ENCODE data around the gene LCP2. TPM values are rescaled to one million over a fixed set of nuclear protein-coding genes. Genes with fewer than 3 reads are reported as not detected.
A peak's percentile ranks its signal among the peaks of the same experiment; 100 is the strongest.

Gene LCP2
- polyA plus RNA-seq, 4 donors, result 2.8 to 7.4 (median 3.4) TPM

GRCh38 chr5:170317499-170317898 is 19.9 kb upstream of the LCP2 start:
- no peak for DNase-seq (ENCODE audit: low read depth in 4 of 4, low spot score in 3 of 4)

DNA sequence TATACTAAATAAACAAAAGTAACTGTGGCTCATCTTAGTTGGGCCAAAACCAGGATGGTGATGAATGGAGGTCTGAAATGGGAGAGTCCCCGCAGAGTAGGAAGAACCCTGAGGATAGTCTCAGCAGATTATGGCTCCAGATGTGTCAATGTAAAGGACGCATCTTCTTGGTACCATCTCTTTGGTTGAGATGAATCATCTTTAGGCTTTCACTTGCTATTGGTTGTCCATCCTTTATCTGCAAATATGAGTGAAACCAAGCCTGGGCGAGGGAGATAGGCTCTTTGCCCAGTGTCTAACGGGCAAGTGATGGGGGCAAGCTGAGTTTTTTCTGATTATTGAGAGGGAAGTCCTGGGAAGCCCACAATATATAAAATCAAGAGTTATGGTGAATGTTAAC is 19.4 kb upstream of the LCP2 start:
- no peak for DNase-seq (ENCODE audit: low read depth in 4 of 4, low spot score in 3 of 4)

GRCh38 chr5:170315154-170315553 is 17.6 kb upstream of the LCP2 start:
- peak in 3 of 4 donors; percentile 24 to 52 (median 46) for DNase-seq (ENCODE audit: low read depth in 4 of 4, low spot score in 3 of 4)

DNA sequence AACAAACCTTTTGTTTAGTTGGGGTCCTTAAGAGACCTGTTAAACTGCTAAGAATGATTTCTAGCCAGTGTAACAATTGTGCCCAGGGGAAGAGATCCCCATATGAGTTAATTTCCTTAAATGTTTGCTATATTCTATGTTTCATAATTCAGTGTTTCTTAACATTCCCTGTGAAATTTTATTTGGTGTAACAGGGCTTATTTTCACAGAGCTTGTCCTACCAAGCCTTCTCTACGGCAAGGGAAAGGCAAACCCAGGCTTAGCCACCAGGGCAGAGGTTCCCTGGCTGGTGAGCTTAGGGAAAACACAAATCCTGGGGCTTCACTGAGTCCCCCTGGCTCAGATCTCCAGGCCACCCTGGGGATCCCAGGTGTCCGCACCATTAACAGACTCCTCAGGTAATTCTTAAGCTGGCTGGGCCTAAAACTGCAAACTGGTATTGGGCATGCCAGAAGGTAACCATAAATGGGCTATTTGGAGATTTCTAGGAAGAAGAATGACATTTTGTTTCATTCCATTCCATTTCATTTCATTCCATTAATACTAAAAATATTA is 17.0 kb upstream of the LCP2 start:
- no peak for DNase-seq (ENCODE audit: low read depth in 4 of 4, low spot score in 3 of 4)

- DNase-seq (ENCODE audit: low read depth in 4 of 4, low spot score in 3 of 4), result no peak
These were observed 16.2 kb upstream of the LCP2 start for GRCh38 chr5:170313816-170314215.

DNA sequence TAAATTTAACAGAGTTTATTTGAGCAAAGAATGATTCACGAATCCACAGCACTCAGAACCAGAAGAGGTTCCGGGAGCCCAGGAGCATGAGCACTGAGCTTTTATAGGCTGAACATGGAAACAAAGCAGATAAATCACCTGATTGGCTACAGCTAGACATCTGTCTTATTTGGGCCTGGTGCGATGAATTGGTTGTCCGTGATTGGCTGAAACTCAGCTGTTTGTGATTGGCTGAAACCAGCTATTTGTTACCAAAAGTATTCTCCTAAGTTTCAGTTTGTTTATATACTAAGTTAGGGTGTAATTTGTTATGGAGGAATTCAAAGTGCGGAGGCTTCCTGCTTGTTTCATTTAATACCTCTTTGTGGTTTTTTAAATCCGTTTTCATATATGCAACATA is 15.8 kb upstream of the LCP2 start:
- no peak for DNase-seq (ENCODE audit: low read depth in 4 of 4, low spot score in 3 of 4)

DNA sequence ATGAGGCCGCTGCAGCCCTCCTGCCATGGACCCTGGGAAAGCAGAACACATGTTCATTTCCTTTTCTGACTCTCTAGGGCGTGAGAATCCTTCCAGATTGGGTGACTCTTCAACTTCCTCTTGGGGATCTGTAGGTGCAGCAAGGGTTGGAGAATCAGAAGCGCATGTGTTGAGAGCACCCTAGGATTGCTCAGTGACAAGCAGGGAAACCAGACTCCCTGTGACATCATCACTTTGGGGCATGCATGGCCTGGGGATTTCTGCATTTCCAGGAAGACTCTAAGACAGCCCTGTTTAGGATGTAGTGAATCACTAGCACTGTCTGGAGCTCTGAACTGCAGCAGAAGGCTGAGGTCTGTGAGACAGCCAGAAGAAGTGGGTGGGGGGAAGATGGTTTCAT is 15.1 kb upstream of the LCP2 start:
- DNase-seq (ENCODE audit: low read depth in 4 of 4, low spot score in 3 of 4), result no peak

GRCh38 chr5:170312301-170312595 is 14.7 kb upstream of the LCP2 start:
- DNase-seq (ENCODE audit: low read depth in 4 of 4, low spot score in 3 of 4), result no peak

DNA sequence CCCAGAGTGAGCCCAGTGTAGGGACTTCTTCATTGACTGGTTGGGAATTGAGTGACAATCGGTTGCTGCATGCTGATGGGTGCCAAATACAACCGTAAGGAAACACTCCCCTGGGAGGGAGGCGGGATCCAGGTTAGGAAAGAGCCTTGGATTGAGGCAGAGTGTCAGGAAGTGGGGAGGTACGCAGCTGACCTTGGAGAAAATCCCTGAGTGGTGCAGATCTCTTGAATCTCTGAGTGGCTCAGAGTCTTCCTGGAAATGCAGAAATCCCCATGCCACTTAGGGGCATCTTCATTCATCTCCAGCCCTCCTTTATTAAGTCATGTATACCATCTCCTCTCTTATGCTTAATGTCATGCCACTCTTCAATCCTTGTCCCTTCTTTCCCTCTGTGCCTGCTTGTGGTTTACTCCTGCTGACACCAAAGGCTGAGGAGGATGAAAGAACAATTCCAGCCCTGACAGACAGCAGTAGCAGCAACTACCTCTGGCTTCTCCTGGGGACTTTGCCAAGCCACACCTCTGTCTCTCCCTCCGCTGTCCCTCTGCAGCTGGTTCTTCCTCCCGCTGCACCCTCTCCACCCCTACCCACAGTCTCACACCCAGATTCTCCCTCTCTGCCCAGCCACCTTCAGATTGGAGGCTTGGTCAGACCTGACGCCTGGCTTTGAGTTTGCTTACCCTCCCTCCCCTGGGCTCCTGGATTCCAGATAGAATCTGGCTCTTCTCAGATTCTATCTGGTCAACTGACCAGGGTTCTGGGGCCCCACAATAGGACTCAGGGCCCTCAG is 14.1 kb upstream of the LCP2 start:
- DNase-seq (ENCODE audit: low read depth in 4 of 4, low spot score in 3 of 4), result no peak

GRCh38 chr5:170310256-170310926 is 12.8 kb upstream of the LCP2 start:
- no peak for DNase-seq (ENCODE audit: low read depth in 4 of 4, low spot score in 3 of 4)

DNA sequence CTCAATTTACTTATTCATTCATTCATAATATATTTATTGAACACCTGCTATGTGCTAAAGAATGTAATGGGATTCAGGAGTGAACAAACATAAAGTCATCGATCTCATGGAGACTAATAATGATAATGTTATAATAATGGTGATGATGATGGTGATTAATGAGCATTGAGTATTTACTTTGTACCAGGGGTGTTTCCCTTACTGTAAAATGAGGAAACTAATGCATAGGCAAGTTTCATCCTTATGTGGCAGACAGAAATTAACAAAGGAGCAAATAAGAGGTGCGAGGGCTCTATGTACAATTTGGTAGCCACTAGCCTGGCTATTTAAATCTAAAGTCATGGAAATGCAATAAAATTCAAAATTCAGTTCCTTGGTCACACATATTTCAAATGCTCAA is 11.1 kb upstream of the LCP2 start:
- no peak for DNase-seq (ENCODE audit: low read depth in 4 of 4, low spot score in 3 of 4)

DNA sequence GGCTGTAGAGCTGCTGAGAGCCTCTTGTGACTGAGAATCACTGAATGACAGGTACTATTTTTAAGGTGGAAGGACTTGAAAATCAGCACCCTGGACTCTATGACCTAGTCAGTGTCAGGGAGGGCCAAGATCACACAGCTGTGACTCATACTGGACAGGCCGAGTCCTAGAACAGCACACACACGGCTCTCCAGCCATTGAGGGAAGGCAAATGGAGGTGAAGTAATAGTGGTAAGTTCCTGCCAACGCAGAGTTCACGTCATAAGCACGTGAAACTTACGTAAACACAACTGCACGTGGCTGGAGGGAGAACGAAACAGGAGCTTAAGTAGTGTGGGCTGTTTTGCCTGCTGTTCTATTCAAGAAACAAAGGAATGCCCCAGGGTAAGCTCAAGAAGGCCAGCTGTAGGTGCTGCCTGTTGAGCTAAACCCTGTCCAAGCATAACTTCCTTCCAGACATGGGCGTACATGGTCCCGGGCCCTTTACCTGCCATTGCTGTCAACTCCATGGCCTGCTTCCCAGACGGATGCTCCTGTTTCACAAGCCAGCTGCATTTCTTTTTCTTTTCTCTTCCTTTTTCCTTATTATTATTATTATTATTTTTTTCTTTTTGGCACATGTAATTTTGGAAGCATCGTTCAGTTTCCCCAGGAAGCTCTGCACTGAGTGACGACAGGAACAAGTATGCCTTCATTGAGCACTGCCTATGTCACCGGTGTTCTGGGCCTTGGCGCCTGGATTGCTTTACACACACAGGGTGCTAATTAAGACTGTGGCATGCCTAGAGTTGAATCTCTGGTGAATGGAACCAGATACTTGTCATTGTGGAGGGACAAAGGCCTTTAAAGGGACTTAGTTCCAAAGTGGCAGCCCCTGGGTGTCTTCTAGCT is 10.2 kb upstream of the LCP2 start:
- DNase-seq (ENCODE audit: low read depth in 4 of 4, low spot score in 3 of 4), result no peak

- no peak for DNase-seq (ENCODE audit: low read depth in 4 of 4, low spot score in 3 of 4)
These were observed 8.8 kb upstream of the LCP2 start for GRCh38 chr5:170306381-170306831.

GRCh38 chr5:170305646-170306025 is 8.1 kb upstream of the LCP2 start:
- DNase-seq (ENCODE audit: low read depth in 4 of 4, low spot score in 3 of 4), result no peak

- DNase-seq (ENCODE audit: low read depth in 4 of 4, low spot score in 3 of 4), result no peak
These were observed 7.6 kb upstream of the LCP2 start for GRCh38 chr5:170305016-170305645.

GRCh38 chr5:170303549-170303948 is 6.0 kb upstream of the LCP2 start:
- DNase-seq (ENCODE audit: low read depth in 4 of 4, low spot score in 3 of 4), result no peak

DNA sequence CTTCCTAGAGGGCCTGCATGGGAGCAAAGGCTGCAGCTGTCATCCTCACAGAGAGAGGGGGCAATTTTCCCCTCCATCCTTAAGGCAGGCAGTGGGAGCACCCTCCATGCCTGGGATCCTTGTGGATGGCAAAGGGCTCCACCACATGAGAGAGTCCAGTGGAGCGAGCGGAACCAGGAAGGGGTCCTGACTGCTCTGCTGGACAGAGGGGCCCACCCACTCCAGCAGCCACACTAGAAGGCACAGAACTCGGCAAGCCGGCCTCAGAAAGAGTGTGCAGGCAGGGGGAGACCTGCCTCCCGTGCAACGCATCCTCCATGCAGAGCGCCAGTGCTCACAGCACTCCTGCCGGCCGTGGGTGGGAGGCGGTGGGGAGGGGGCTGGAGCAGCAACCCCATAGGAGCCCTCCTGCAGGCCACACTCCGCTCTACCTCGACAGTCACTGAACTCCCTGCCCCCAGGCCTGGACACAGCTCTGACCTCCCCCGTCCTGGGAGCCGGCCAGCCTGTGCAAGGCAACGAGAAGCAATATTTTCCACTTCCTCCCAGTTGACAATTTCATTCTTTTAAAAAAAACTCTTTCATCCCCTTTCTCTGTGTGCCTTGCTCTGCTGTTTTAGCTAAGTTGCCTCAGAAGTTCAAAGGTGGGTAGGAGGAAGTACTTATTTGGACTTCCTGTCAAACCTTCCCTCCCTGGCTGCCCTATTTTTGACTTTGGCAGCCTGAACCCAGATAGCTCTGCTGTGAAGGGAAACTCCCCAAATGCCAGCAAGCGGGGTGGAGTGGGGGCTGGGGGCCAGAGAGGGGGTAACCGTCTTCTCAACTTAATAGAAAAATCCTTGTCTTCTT is 5.3 kb upstream of the LCP2 start:
- DNase-seq (ENCODE audit: low read depth in 4 of 4, low spot score in 3 of 4), result peak in 1 of 4 donors; percentile 26

DNA sequence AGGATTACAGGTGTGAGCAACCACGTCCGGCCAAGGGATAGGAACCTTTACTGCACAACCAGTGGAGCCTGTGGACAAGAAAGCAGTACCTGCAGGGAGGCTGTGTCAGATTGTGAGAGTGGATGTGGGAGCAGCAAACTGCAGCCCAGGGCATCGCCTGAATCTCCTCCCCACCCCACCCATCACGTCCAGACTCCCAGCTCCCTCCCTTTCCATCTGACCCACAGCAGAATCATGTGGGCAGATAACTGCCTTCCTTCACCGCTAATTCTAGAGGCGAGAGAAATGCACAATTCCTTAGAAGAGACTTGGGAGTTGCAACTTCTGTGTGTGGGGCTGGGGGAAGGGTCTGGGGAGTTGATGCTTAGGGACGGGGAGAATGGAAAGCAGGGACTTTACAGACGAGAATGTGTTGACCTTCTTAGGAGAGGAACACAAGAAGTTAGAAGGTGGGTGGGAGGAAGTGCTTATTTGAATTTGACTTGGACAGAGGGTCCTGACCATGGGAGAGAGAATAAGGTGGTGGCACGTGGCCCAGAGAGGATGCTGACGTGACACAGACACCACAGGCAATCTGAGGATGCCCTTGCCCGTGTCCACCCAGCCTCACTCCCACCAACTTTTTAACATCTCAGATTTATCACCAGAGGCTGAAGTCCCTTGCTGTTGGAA is 4.5 kb upstream of the LCP2 start:
- DNase-seq (ENCODE audit: low read depth in 4 of 4, low spot score in 3 of 4), result no peak

DNA sequence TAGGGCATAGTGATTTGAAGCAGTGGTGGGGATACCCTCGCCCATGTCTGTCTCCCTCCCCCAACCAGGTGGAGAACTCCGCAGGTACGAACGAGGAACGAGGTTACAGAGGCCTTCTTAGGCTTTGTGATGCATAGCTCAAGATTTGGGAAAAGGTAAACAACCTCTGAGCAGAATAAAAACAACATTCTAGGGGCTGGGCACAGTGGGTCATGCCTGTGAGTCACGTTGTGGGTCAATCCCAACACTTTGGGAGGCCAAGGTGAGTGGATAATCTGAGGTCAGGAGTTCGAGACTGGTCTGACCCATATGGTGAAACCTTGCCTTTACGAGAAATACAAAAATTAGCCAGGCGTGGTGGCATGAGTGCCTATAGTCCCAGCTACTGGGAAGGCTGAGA is 3.6 kb upstream of the LCP2 start:
- no peak for DNase-seq (ENCODE audit: low read depth in 4 of 4, low spot score in 3 of 4)

Measured in left renal pelvis (tissue), 4 donors.